Stimulated activated CD4-positive, alpha-beta T cell treated with anti-CD3 and anti-CD28 coated beads, Interleukin-4, amount 100 ng/mL, for 4 hours (primary cell): ENCODE data around the gene SP100.
A peak's percentile ranks its signal among the peaks of the same experiment; 100 is the strongest.
"Not testable (repeated sequence)": the region's sequence is repeated elsewhere in the genome, so short reads cannot be mapped to it uniquely, and the experiment has no call there.

Experiments
- DNase-seq, 2 experiments: peaks; one replicate each; pipeline ENCODE4 v3.0.0-alpha.2; 2020

The SP100 gene

GRCh38 chr2:230471074-230471473 lies 55.1 kb downstream of the SP100 start:
- DNase-seq, result no peak

- DNase-seq, result peak; percentile 18 to 41
Observed at GRCh38 chr2:230472621-230473018, 56.6 kb downstream of the SP100 start.

GRCh38 chr2:230473378-230473777 lies 57.4 kb downstream of the SP100 start:
- no peak for DNase-seq

- DNase-seq, result no peak
Observed at GRCh38 chr2:230475143-230475542, 59.1 kb downstream of the SP100 start.

GRCh38 chr2:230485801-230486341 lies 69.9 kb downstream of the SP100 start:
- DNase-seq, result no peak

GRCh38 chr2:230491219-230491618 lies 75.2 kb downstream of the SP100 start:
- DNase-seq, result not testable (repeated sequence)

GRCh38 chr2:230492107-230492506 lies 76.1 kb downstream of the SP100 start:
- no peak for DNase-seq

GRCh38 chr2:230494980-230495379 lies 79.0 kb downstream of the SP100 start:
- DNase-seq, result no peak

- no peak for DNase-seq
Observed at GRCh38 chr2:230496891-230497290, 80.9 kb downstream of the SP100 start.

- DNase-seq, result no peak
Observed at GRCh38 chr2:230498506-230499107, 82.6 kb downstream of the SP100 start.

GRCh38 chr2:230502593-230502992 lies 86.6 kb downstream of the SP100 start:
- no peak for DNase-seq

- no peak for DNase-seq
Observed at GRCh38 chr2:230503798-230504197, 87.8 kb downstream of the SP100 start.

GRCh38 chr2:230505162-230505561 lies 89.2 kb downstream of the SP100 start:
- DNase-seq, result no peak

- DNase-seq, result no peak
Observed at GRCh38 chr2:230512955-230513748, 97.2 kb downstream of the SP100 start.

GRCh38 chr2:230520061-230520874 lies 104.3 kb downstream of the SP100 start:
- no peak for DNase-seq

- DNase-seq, result no peak
Observed at GRCh38 chr2:230520875-230521155, 104.8 kb downstream of the SP100 start.

GRCh38 chr2:230521386-230521785 lies 105.4 kb downstream of the SP100 start:
- no peak for DNase-seq

GRCh38 chr2:230525682-230526081 lies 109.7 kb downstream of the SP100 start:
- no peak for DNase-seq

GRCh38 chr2:230537531-230537976 lies 121.6 kb downstream of the SP100 start:
- no peak for DNase-seq

GRCh38 chr2:230540332-230540731 lies 124.3 kb downstream of the SP100 start:
- DNase-seq, result no peak

GRCh38 chr2:230541934-230542380 lies 126.0 kb downstream of the SP100 start:
- no peak for DNase-seq

GRCh38 chr2:230542751-230543150 lies 126.8 kb downstream of the SP100 start:
- no peak for DNase-seq

- no peak for DNase-seq
Observed at GRCh38 chr2:230552181-230552580, 136.2 kb downstream of the SP100 start.

- no peak for DNase-seq
Observed at GRCh38 chr2:230557065-230557464, 141.1 kb downstream of the SP100 start.
